NCI-H1092 (cell line): ENCODE measurements around the gene STKLD1.
"Not testable (repeated sequence)": the region's sequence is repeated elsewhere in the genome, so short reads cannot be mapped to it uniquely, and the experiment has no call there.

Source experiments
- DNase-seq: peaks from one replicate; lab custom pipeline; 2025; lab: John Stamatoyannopoulos, UW

STKLD1 gene

GRCh38 chr9:133362359-133363044 lies 13.7 kb upstream of the STKLD1 start:
- DNase-seq = no peak

GRCh38 chr9:133366435-133366834 lies 9.7 kb upstream of the STKLD1 start:
- DNase-seq = no peak

GRCh38 chr9:133367221-133367620 lies 8.9 kb upstream of the STKLD1 start:
- DNase-seq = no peak

GRCh38 chr9:133367778-133368177 lies 8.4 kb upstream of the STKLD1 start:
- DNase-seq = no peak

GRCh38 chr9:133368249-133368881 lies 7.8 kb upstream of the STKLD1 start:
- DNase-seq = peak; percentile 72

GRCh38 chr9:133369422-133369821 lies 6.7 kb upstream of the STKLD1 start:
- no peak for DNase-seq

- no peak for DNase-seq
These were observed 6.2 kb upstream of the STKLD1 start for GRCh38 chr9:133369933-133370332.

GRCh38 chr9:133370685-133371084 lies 5.5 kb upstream of the STKLD1 start:
- no peak for DNase-seq

- no peak for DNase-seq
These were observed 4.9 kb upstream of the STKLD1 start for GRCh38 chr9:133371261-133371711.

GRCh38 chr9:133372144-133372543 lies 4.0 kb upstream of the STKLD1 start:
- no peak for DNase-seq

- DNase-seq = no peak
These were observed 1.5 kb upstream of the STKLD1 start for GRCh38 chr9:133374612-133375115.

- no peak for DNase-seq
These were observed 946 bp upstream of the STKLD1 start for GRCh38 chr9:133375116-133375723.

GRCh38 chr9:133377280-133377679 lies 1.1 kb downstream of the STKLD1 start:
- not testable (repeated sequence) for DNase-seq

- DNase-seq = no peak
These were observed 1.6 kb downstream of the STKLD1 start for GRCh38 chr9:133377721-133378216.

GRCh38 chr9:133378408-133378962 lies 2.3 kb downstream of the STKLD1 start:
- DNase-seq = no peak

- DNase-seq = no peak
These were observed 3.3 kb downstream of the STKLD1 start for GRCh38 chr9:133379153-133380086.

- no peak for DNase-seq
These were observed 4.6 kb downstream of the STKLD1 start for GRCh38 chr9:133380734-133381133.

GRCh38 chr9:133382507-133383141 lies 6.5 kb downstream of the STKLD1 start:
- no peak for DNase-seq

- DNase-seq = no peak
These were observed 7.3 kb downstream of the STKLD1 start for GRCh38 chr9:133383438-133383837.

- no peak for DNase-seq
These were observed 8.7 kb downstream of the STKLD1 start for GRCh38 chr9:133384736-133385321.

GRCh38 chr9:133385452-133385851 lies 9.3 kb downstream of the STKLD1 start:
- no peak for DNase-seq
